Right lobe of liver (tissue), 4 donors: ENCODE data around the gene CLCN7.

ENCODE experiments used
- CTCF ChIP-seq, 4 donors: fragments of 200-600 bp in 3 of 4; fragments of 450-650 bp in 1 of 4; IDR thresholded peaks; one replicate each; pipeline versions ENCODE4 v1.5.1 to v1.8.0; 2016 to 2022; ENCODE audit warnings: antibody characterized with exemption in 4 of 4, mild to moderate bottlenecking in 2 of 4
- POLR2A ChIP-seq: fragments of 450-650 bp; IDR thresholded peaks from one replicate; pipeline ENCODE4 v1.6.1; 2017; ENCODE audit warnings: antibody characterized with exemption, mild to moderate bottlenecking
- donor health status: DM: no; HTN: no; CAD: no.
- donor health status: DM: no; HTN: no; CAD: no.
- donor health status: DM: no; HTN: yes; CAD: no.

GRCh38 chr16:1512774-1513173 lies 37.9 kb upstream of the CLCN7 start:
- TF ChIP-seq POLR2A (no peak), CTCF (IDR thresholded peaks at IDR 0.05) (no peak)
